Thoracic aorta (tissue), 2 donors: ENCODE data around the gene ZNF669. TPM values are rescaled to one million over a fixed set of nuclear protein-coding genes. Genes with fewer than 3 reads are reported as not detected.

Source experiments
- ATAC-seq: fragments of 150-250 bp; one replicate; pipeline ENCODE4 v1.8.0; 2017; ENCODE audit warnings: low read depth; ENCODE audit not compliant: insufficient number of reproducible peaks, low FRiP score
- DNase-seq: peaks from one replicate; pipeline ENCODE4 v3.0.0-alpha.2; 2020; ENCODE audit warnings: low spot score
- H3K27ac ChIP-seq, 2 donors: fragments of 200-600 bp; sonication (generic); 1 replicate in 1 of 2; 2 replicates in 1 of 2; pipeline ENCODE4 v1.5.1; 2016; ENCODE audit warnings: mild to moderate bottlenecking in 2 of 2, moderate library complexity in 2 of 2
- H3K27me3 ChIP-seq: fragments of 200-600 bp; sonication (generic); replicated peaks from 2 replicates; pipeline ENCODE4 v1.6.0; 2016; ENCODE audit warnings: mild to moderate bottlenecking; ENCODE audit not compliant: insufficient read depth
- H3K36me3 ChIP-seq: fragments of 200-600 bp; sonication (generic); one replicate; pipeline ENCODE4 v1.5.1; 2016
- H3K4me1 ChIP-seq, 2 donors: fragments of 200-600 bp; sonication (generic); 1 replicate in 1 of 2; 2 replicates in 1 of 2; pipeline versions ENCODE4 v1.5.1 to v1.6.0; 2016; ENCODE audit warnings: low read depth in 2 of 2, mild to moderate bottlenecking in 1 of 2; ENCODE audit not compliant: control insufficient read depth in 1 of 2
- H3K4me3 ChIP-seq: fragments of 200-600 bp; sonication (generic); 2 replicates; pipeline ENCODE4 v1.5.1; 2016; ENCODE audit warnings: mild to moderate bottlenecking
- H3K9me3 ChIP-seq: fragments of 200-600 bp; sonication (generic); 2 replicates; pipeline ENCODE4 v1.5.1; 2016
- total RNA-seq, 2 donors: library from RNA; depleted of rRNA; stranded (reverse); fragments of >200 nt; gene quantifications; one replicate each; pipeline versions ENCODE4 v1.1.0 to v1.2.3, GENCODE V29; 2016
- TF ChIP-seq, protein P1 (sequence below): fragments of 200-600 bp; sonication (generic); IDR thresholded peaks from one replicate; pipeline ENCODE4 v1.5.1; 2019; ENCODE audit warnings: antibody characterized with exemption

Gene ZNF669
- total RNA-seq, 2 donors from 2014 or later, result 3.2 to 4.2 TPM

DNA sequence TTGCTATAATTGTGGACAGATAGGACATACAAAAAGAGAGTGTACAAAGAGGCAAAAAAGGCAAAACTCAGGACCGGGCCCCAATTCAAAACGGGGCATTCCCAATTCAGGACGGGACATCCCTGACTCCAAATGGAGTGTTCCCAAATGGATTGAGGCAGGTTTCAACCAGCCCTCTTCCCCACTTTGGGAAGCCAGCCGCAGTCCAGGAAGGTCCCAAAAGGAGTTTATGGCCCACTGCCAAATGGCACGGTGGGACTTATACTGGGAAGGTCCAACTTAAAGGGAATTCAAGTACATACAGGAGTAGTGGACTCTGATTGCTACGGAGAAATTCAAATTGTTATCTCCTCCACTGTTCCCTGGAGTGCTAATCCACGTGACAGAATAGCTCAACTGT, 3.5 kb upstream of the ZNF669 start:
- H3K36me3 ChIP-seq, result no peaks in the 10 kb centered on the region
- peaks cover 7 to 30% of the 10 kb centered on the region in 2 donors for H3K4me1 ChIP-seq
- TF ChIP-seq, protein P1, sequence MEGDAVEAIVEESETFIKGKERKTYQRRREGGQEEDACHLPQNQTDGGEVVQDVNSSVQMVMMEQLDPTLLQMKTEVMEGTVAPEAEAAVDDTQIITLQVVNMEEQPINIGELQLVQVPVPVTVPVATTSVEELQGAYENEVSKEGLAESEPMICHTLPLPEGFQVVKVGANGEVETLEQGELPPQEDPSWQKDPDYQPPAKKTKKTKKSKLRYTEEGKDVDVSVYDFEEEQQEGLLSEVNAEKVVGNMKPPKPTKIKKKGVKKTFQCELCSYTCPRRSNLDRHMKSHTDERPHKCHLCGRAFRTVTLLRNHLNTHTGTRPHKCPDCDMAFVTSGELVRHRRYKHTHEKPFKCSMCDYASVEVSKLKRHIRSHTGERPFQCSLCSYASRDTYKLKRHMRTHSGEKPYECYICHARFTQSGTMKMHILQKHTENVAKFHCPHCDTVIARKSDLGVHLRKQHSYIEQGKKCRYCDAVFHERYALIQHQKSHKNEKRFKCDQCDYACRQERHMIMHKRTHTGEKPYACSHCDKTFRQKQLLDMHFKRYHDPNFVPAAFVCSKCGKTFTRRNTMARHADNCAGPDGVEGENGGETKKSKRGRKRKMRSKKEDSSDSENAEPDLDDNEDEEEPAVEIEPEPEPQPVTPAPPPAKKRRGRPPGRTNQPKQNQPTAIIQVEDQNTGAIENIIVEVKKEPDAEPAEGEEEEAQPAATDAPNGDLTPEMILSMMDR, result no peak
- H3K4me3 ChIP-seq, result no peak overlapping the region
- no peaks in the 10 kb centered on the region for H3K9me3 ChIP-seq
- DNase-seq (no peak), ATAC-seq (no peak)
- H3K27me3 ChIP-seq, result no peaks in the 10 kb centered on the region
- no peak overlapping the region for H3K27ac ChIP-seq

DNA sequence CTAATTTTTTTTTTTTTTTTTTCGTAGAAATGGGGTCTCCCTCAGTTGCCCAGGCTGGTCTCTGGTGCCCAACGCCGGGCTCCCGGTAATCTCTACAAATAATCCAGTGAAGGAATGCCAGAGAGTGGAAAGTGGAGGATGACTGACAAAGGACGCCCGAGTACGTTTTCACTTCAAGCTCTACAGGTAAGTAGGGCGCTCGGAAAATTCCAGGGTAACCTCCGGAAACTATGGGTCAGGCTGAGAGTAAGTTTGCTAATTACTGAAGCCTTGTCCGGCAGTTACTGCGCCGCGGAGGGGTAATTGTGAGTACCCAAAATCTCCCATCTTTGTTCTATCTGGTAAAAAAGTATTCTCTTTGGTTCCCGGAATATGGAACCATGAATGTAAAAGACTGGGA, 1.8 kb upstream of the ZNF669 start:
- TF ChIP-seq, protein P1, result no peak
- Histone ChIP-seq H3K4me1 (peaks cover 8 to 22% of the 10 kb centered on the region in 2 donors), H3K27me3 (no peaks in the 10 kb centered on the region), H3K27ac (no peak overlapping the region), H3K9me3 (peaks cover 4% of the 10 kb centered on the region), H3K36me3 (peaks cover 4% of the 10 kb centered on the region), H3K4me3 (no peak overlapping the region)
- DNase-seq, result no peak
- ATAC-seq, result no peak

DNA sequence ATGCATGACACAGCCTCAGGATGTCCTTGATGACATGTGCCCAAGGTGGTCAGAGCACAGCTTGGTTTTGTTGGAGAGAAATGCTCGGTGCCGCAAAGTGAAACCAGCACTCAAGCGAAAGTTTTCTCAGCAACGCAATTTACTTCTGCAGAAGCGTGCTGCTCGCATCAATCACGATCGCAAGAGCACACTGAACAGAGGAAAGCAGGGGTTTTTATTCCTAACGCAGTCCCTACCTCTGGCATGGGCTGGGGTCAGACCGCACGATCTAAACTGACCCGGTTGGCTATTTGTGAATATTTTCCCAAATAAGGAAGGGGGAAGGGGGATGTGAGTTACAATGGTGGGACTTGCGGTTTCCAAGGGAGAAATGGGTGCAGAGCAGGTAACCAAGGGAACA, 809 bp upstream of the ZNF669 start:
- Histone ChIP-seq H3K27ac (no peak overlapping the region), H3K4me3 (peak overlapping the region; percentile 93), H3K27me3 (no peaks in the 10 kb centered on the region), H3K9me3 (peaks cover 7% of the 10 kb centered on the region), H3K36me3 (peaks cover 13% of the 10 kb centered on the region), H3K4me1 (peaks cover 8 to 16% of the 10 kb centered on the region in 2 donors)
- TF ChIP-seq, protein P1, result no peak
- DNase-seq, result no peak
- no peak for ATAC-seq

DNA sequence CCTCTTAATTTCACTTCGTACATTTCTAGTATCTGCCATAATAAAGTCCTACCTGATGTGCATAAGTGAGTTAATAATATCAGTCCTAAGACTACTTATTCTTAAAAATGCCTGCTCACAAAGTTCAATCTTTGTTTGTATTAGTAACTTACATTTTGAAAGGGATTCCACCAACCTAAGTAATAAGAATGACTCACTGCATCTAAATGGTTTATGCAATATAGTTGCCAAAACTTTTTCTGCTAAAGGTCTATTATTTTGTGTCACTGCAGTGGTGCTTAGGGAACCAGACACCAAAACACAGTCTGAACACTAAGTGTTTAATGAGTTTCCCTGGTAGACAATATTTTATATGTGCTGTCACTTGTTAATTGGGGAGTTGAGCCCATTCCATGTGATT, 1.8 kb downstream of the ZNF669 start:
- DNase-seq (no peak), ATAC-seq (no peak)
- no peak overlapping the region for H3K27ac ChIP-seq
- TF ChIP-seq, protein P1, result no peak
- peaks cover 21% of the 10 kb centered on the region for H3K36me3 ChIP-seq
- H3K4me1 ChIP-seq, result peaks cover 8 to 16% of the 10 kb centered on the region in 2 donors
- peaks cover 14% of the 10 kb centered on the region for H3K9me3 ChIP-seq
- no peaks in the 10 kb centered on the region for H3K27me3 ChIP-seq
- no peak overlapping the region for H3K4me3 ChIP-seq

DNA sequence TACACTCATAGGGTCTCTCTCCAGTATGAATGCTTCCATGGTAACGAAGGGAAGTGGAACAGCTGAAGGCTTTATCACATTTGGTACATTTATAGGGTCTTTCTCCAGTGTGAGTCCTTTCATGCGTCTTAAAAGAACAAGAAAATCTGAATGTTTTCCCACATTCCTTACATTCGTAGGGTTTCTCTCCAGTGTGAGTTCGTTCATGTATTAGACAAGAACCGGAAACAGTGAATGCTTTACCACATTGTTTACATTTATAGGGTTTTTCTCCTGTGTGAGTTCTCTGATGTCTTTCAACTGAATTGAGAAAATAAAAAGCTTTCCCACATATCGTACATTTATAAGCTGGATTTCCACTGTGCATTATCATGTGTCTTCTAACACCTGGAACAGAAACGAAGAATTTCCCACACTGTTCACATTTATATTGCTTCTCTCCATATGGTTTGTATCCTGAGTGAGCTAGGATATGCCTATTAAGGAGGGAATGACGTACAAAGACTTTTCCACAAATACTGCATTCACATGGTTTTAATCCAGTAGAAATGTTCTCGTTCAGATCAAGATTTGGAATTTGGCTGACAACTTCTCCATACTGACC, 3.4 kb downstream of the ZNF669 start:
- DNase-seq (no peak), ATAC-seq (no peak)
- H3K36me3 ChIP-seq, result peaks cover 28% of the 10 kb centered on the region
- H3K9me3 ChIP-seq, result peaks cover 19% of the 10 kb centered on the region
- no peak overlapping the region for H3K27ac ChIP-seq
- TF ChIP-seq, protein P1, result no peak
- no peak overlapping the region for H3K4me3 ChIP-seq
- no peaks in the 10 kb centered on the region for H3K27me3 ChIP-seq
- H3K4me1 ChIP-seq, result peaks cover 8 to 16% of the 10 kb centered on the region in 2 donors
